Measurements from ENCODE around the gene SLC16A4.

SLC16A4 gene

DNA sequence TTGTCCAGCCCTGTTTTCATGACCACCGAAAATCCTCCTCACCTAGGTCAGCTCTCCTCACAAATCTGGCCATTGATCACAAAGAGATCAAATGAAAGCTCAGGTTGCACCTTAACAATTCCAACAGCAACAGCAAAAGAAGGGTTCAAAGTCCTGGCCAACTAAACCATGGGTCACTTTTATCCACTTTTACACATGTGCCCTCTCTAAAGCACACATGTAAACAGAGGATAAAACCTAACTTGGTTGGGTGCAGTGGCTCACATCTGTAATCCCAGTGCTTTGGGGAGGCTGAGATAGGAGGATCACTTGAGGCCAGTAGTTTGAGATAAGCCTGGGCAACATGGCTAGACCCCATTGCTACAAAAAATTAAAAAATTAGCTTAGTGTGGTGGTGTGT is 55.6 kb downstream of the SLC16A4 start:
- DNase-seq (ENCODE audit: low read depth in 1 of 2, low spot score in 1 of 2) = no peak

DNA sequence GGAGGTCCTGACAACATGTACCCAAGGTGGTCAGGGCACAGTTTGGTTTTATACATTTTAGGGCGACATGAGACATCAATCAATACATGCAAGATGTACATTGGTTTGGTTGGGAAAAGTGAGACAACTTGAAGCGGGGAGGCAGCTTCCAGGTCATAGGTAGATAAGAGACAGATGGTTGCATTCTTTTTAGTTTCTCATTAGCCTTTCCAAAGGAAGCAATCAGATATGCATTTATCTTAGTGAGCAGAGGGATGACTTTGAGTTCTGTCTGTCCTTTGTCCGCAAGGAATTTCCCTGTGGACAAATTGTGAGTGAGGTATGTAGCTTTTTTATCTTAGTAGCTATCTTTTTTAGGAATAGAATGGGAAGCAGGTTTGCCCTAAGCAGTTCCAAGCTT is 62.1 kb downstream of the SLC16A4 start:
- DNase-seq (ENCODE audit: low read depth in 1 of 2, low spot score in 1 of 2) = no peak

DNA sequence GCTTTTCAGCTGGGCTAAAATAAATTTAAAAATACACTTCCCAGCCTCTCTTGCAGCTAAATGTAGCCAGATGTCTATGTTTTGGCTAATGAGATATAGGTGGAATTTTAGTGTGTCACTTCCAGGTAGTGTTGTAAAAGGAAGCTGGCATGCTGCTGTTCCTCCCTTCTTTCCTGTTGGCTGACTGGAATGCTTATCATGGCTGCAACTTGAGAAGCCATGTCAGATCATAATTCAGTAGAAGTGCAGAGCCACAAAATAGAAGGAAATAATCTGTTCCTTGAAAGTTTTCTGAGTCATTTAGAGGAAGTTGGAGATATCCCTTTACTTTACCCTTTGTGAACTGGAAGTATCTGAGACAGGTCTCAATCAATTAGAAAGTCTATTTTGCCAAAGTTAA is 62.6 kb downstream of the SLC16A4 start:
- DNase-seq (ENCODE audit: low read depth in 1 of 2, low spot score in 1 of 2) = no peak

DNA sequence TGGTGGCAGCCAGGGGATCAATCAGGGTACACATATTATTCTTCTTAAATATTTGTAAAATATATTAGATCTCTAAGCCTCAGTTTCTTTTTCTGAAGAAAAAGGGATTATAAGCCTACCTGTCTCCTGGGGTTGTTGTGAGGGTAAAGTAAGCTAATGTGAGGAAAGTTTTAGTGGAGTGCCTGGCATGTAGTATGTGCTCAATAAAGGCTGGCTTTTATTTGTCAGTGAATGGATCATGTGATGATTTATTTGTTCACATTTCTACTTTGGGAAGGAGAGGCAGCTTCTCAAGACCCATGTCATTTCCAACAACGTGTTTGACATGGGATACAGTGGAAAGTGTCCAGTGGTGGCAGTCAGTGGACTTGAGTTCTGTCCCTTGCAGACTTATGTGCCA is 64.0 kb downstream of the SLC16A4 start:
- DNase-seq (ENCODE audit: low read depth in 1 of 2, low spot score in 1 of 2) = no peak

DNA sequence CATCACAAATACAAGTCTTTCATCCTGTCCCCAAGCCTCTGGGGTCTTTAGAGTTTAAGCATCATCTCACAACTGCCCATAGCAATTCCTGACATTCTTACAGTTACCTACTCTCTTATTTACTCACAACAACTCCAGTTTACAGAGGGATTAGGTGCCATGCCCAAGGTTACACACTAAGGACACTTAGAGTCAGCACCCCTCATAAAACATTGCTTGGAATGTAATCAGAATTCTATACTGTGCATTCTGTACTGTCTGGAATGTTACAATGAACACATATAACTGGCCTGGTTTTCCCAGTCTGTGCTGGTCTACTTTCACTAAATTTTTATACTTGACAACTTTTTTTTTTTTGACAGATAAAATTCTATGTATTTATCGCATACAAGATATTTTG is 66.2 kb downstream of the SLC16A4 start:
- DNase-seq (ENCODE audit: low read depth in 1 of 2, low spot score in 1 of 2) = no peak

DNA sequence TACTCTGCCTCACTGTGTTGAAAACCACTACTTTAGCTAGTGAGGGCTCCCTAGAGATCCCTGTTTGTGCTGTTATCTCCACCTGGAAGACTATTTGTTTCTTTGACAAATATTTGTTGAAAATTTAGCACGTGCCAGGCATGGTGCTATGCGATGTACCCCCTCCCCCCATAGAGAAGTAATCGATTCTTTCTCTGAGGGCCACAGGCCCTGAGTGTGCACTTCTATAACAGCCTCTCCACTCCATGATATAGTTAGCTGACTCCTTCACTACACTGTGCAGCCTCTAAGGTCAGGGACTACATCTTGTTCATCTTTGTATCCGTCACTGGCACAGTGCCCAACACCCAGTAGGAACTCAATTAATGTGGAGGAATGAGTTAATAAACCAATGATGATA is 69.0 kb downstream of the SLC16A4 start:
- DNase-seq (ENCODE audit: low read depth in 1 of 2, low spot score in 1 of 2) = no peak

DNA sequence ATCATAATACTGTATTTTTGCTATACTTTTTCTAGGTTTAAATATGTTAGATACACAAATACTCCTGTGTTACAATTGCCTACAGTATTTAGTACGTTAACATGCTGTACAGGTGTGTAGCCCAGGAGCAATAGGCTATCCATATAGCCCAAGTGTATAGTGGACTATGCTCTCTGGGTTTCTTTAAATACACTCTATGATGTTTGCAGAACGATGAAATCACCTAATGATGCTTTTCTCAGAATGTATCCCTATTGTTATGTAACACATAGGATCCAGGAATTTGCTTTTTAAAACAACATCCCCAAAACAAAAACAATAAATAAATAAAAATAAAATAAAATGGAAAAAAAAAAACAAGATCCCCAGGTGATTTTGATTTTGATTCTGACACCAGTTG is 69.8 kb downstream of the SLC16A4 start:
- DNase-seq (ENCODE audit: low read depth in 1 of 2, low spot score in 1 of 2) = no peak

DNA sequence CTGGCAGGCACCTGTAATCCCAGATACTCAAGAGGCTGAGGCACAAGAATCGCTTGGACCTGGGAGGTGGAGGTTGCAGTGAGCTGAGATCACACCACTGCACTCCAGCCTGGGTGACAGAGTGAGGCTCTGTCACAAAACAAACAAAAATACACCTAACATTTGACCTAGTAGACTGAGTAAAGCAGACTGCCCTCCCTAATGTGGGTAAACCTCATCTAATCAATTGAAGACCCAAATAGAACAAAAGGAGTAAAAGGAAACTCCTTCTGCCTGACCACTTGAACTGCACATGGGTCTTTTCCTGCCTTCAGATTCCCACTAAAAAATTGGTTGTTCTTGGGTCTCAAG is 70.7 kb downstream of the SLC16A4 start:
- DNase-seq (ENCODE audit: low read depth in 1 of 2, low spot score in 1 of 2) = no peak

DNA sequence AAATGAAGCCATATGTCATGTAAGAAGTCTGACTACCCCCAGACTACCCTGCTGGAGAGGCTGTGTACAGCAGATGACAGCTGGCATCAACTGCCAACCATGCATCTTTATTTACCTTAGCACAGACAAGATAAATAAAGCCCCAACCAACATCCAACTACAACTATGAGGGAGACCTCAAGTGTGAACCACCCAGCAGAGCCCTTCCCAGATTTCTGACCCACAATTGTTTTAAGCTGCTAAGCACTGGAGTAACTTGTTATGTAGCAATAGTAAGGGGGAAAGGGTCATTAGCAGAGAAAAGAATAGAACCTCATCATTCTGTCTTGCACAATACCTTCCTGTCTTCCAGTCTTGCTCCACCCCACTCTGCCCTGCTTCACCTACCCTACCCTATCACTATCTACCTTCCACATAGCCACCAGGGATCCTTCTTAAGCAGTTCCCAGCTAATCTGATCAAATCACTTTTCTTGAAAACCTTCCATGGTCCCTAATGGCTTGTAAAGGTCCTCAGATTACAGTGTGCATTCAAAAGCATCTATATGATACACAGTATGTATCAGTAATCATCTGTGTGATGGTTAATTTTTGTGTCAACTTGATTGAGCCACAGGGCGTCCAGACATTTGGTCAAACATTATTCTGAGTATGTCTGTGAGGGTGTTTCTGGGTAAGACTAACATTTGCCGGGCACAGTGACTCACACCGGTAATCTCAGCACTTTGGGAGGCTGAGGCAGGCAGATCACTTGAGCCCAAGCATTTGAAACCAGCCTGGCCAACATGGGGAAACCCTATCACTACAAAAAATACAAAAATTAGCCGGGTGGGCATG is 71.3 kb downstream of the SLC16A4 start:
- no peak for DNase-seq (ENCODE audit: low read depth in 1 of 2, low spot score in 1 of 2)

DNA sequence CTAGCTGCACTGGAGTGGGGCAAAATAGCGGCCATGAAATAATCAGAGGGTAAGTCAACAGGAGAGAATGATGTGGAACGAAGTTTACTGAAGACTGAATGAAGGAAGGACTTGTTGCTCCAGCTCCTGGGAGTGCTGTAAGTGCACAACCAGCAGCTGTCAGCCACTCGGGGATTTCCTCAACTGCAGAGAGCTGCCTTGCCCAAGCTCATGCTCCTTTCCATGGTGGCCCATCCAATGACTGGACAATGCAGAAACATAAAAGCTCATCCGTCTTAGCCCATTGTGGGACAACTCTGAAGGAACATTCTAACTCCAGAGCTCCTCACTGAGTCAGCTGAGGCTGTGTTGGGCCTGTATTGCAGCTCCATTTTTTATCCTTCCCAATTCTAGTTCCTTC is 72.8 kb downstream of the SLC16A4 start:
- no peak for DNase-seq (ENCODE audit: low read depth in 1 of 2, low spot score in 1 of 2)

DNA sequence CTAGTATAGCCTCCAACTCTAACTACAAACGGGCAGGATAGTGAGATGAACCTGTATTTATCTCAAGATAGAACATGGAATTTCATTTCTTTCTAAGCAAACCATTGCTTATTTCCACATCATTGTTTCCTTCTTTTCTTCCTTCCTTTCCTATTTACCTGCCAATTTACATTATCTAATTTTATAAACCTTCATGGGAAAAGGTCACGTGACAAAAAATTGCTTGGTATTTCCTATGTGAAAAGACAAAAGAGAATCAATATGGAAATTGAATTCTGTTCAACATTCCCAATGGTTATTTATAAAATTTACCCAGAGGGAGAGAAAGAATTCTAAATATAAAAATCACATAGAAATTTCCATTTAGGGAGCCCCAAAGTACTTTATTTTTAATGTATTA is 74.1 kb downstream of the SLC16A4 start:
- DNase-seq (ENCODE audit: low read depth in 1 of 2, low spot score in 1 of 2) = no peak

Measured in stimulated activated CD4-positive, alpha-beta T cell treated with anti-CD3 and anti-CD28 coated beads, Interleukin-15, amount 100 ng/mL, for 1 hour (primary cell).